HUES6 (cell line): ENCODE results near the gene ACCSL.

Experiments used
- H3K27ac ChIP-seq: 2 replicates; pipeline ENCODE4 v1.7.0; 2013; ENCODE audit warnings: low read depth, mild to moderate bottlenecking, low read length, inconsistent platforms
- H3K27me3 ChIP-seq: 2 replicates; pipeline ENCODE4 v1.6.1; 2013; ENCODE audit warnings: low read length; ENCODE audit not compliant: control insufficient read depth, insufficient read depth
- H3K36me3 ChIP-seq: 2 replicates; pipeline ENCODE4 v1.6.1; 2013; ENCODE audit warnings: low read length; ENCODE audit not compliant: control insufficient read depth, insufficient read depth
- H3K4me1 ChIP-seq: 2 replicates; pipeline ENCODE4 v1.6.1; 2013; ENCODE audit warnings: low read length; ENCODE audit not compliant: control insufficient read depth, insufficient read depth
- H3K4me3 ChIP-seq: 2 replicates; pipeline ENCODE4 v1.5.1; 2013; ENCODE audit warnings: low read depth, low read length
- H3K9ac ChIP-seq: one replicate; pipeline ENCODE4 v1.6.1; 2013; ENCODE audit warnings: mild to moderate bottlenecking, low read length
- H3K9me3 ChIP-seq: 2 replicates; pipeline ENCODE4 v1.6.1; 2013; ENCODE audit warnings: low read depth, low read length; ENCODE audit not compliant: control insufficient read depth, insufficient read depth

ACCSL gene

GRCh38 chr11:44047931-44048431 is at the start of gene ACCSL:
TSS of gene ACCSL (plus strand) at chr11:44047981. CDS start at chr11:44048037, 56 bp downstream.
- no peaks in the 10 kb centered on the region for H3K36me3 ChIP-seq
- no peaks in the 10 kb centered on the region for H3K9me3 ChIP-seq

GRCh38 chr11:43998308-43998707 is 49.5 kb upstream of the ACCSL start:
- Histone ChIP-seq H3K4me3 (no peak overlapping the region), H3K27me3 (no peaks in the 10 kb centered on the region), H3K9ac (no peak overlapping the region), H3K9me3 (no peaks in the 10 kb centered on the region; the same call in 1 of the 2 replicates), H3K36me3 (no peaks in the 10 kb centered on the region), H3K4me1 (peaks cover 5% of the 10 kb centered on the region; the same call in 1 of the 2 replicates), H3K27ac (no peak overlapping the region)

More at GRCh38 chr11:44047931-44048431, at the start of gene ACCSL:
- Histone ChIP-seq H3K4me3 (no peak within 1 kb of the TSS), H3K9ac (no peak within 1 kb of the TSS), H3K4me1 (no peaks in the 10 kb centered on the region), H3K27me3 (no peaks in the 10 kb centered on the region), H3K27ac (no peak within 1 kb of the TSS)

- Histone ChIP-seq H3K27ac (no peak overlapping the region), H3K4me3 (no peak overlapping the region), H3K9ac (no peak overlapping the region), H3K9me3 (no peaks in the 10 kb centered on the region; the same call in 1 of the 2 replicates), H3K27me3 (no peaks in the 10 kb centered on the region), H3K36me3 (no peaks in the 10 kb centered on the region), H3K4me1 (peaks cover 20% of the 10 kb centered on the region)
These were observed 47.0 kb upstream of the ACCSL start for GRCh38 chr11:44000731-44001130.

- no peaks in the 10 kb centered on the region for H3K36me3 ChIP-seq
- no peak overlapping the region for H3K4me3 ChIP-seq
- H3K27me3 ChIP-seq = no peaks in the 10 kb centered on the region
- peaks cover 22% of the 10 kb centered on the region for H3K4me1 ChIP-seq
- no peak overlapping the region for H3K27ac ChIP-seq
- H3K9ac ChIP-seq = no peak overlapping the region
- H3K9me3 ChIP-seq = no peaks in the 10 kb centered on the region
These were observed 45.3 kb upstream of the ACCSL start for GRCh38 chr11:44002191-44003093.

- H3K27ac ChIP-seq = no peak overlapping the region
- no peak overlapping the region for H3K4me3 ChIP-seq
- no peaks in the 10 kb centered on the region for H3K36me3 ChIP-seq
- no peaks in the 10 kb centered on the region for H3K27me3 ChIP-seq
- no peak overlapping the region for H3K9ac ChIP-seq
- no peaks in the 10 kb centered on the region for H3K9me3 ChIP-seq
- peaks cover 22% of the 10 kb centered on the region for H3K4me1 ChIP-seq
These were observed 43.9 kb upstream of the ACCSL start for GRCh38 chr11:44003736-44004451.

- Histone ChIP-seq H3K27me3 (no peaks in the 10 kb centered on the region), H3K9ac (no peak overlapping the region), H3K36me3 (no peaks in the 10 kb centered on the region), H3K9me3 (no peaks in the 10 kb centered on the region), H3K27ac (no peak overlapping the region), H3K4me1 (peaks cover 22% of the 10 kb centered on the region), H3K4me3 (no peak overlapping the region)
These were observed 43.2 kb upstream of the ACCSL start for GRCh38 chr11:44004452-44005062.

- H3K27ac ChIP-seq = no peak overlapping the region
- no peak overlapping the region for H3K9ac ChIP-seq
- H3K27me3 ChIP-seq = no peaks in the 10 kb centered on the region
- peaks cover 22% of the 10 kb centered on the region for H3K4me1 ChIP-seq
- H3K9me3 ChIP-seq = no peaks in the 10 kb centered on the region
- H3K36me3 ChIP-seq = no peaks in the 10 kb centered on the region
- H3K4me3 ChIP-seq = no peak overlapping the region
These were observed 42.6 kb upstream of the ACCSL start for GRCh38 chr11:44005063-44005701.

GRCh38 chr11:44005956-44006355 is 41.8 kb upstream of the ACCSL start:
- no peaks in the 10 kb centered on the region for H3K27me3 ChIP-seq
- no peaks in the 10 kb centered on the region for H3K36me3 ChIP-seq
- peaks cover 22% of the 10 kb centered on the region for H3K4me1 ChIP-seq
- no peak overlapping the region for H3K4me3 ChIP-seq
- no peaks in the 10 kb centered on the region for H3K9me3 ChIP-seq
- H3K9ac ChIP-seq = no peak overlapping the region
- no peak overlapping the region for H3K27ac ChIP-seq

GRCh38 chr11:44006917-44007361 is 40.8 kb upstream of the ACCSL start:
- no peak overlapping the region for H3K27ac ChIP-seq
- no peaks in the 10 kb centered on the region for H3K27me3 ChIP-seq
- no peaks in the 10 kb centered on the region for H3K9me3 ChIP-seq
- H3K36me3 ChIP-seq = no peaks in the 10 kb centered on the region
- no peak overlapping the region for H3K4me3 ChIP-seq
- peaks cover 18% of the 10 kb centered on the region for H3K4me1 ChIP-seq
- no peak overlapping the region for H3K9ac ChIP-seq

GRCh38 chr11:44007481-44008087 is 40.2 kb upstream of the ACCSL start:
- Histone ChIP-seq H3K36me3 (no peaks in the 10 kb centered on the region), H3K27ac (no peak overlapping the region), H3K9ac (no peak overlapping the region), H3K9me3 (no peaks in the 10 kb centered on the region), H3K27me3 (no peaks in the 10 kb centered on the region), H3K4me1 (peaks cover 16% of the 10 kb centered on the region), H3K4me3 (no peak overlapping the region)
